Thyroid gland (tissue), 4 donors: ENCODE data around the gene SLC2A9.

Source experiments
- CTCF ChIP-seq, 6 experiments: fragments of 200-600 bp in 3 of 6; fragments of 450-650 bp in 3 of 6; sonication (generic) in 3 of 6; IDR thresholded peaks; one replicate each; pipeline ENCODE4 v1.5.1; 2016 to 2019; ENCODE audit warnings: antibody characterized with exemption in 6 of 6, mild to moderate bottlenecking in 2 of 6, inconsistent platforms in 1 of 6, moderate library complexity in 1 of 6
- POLR2A ChIP-seq, 2 donors: fragments of 450-650 bp; IDR thresholded peaks; one replicate each; pipeline ENCODE4 v1.6.1; 2017; ENCODE audit warnings: antibody characterized with exemption in 2 of 2, mild to moderate bottlenecking in 2 of 2, moderate library complexity in 1 of 2

GRCh38 chr4:9820343-9820742 is 201.0 kb downstream of the SLC2A9 start:
- no peak for TF ChIP-seq CTCF (IDR thresholded peaks at IDR 0.05)
- no peak for TF ChIP-seq POLR2A (IDR thresholded peaks at IDR 0.05)
